Neural progenitor cell (in vitro differentiated cells): ENCODE data around the gene EVC.

ENCODE experiments used
- EZH2phosphoT487 ChIP-seq: fragments of 200-600 bp; sonication (generic); IDR thresholded peaks from 2 replicates; pipeline ENCODE4 v1.6.1; 2017; ENCODE audit warnings: antibody characterized with exemption
- TF ChIP-seq, protein P1 (sequence below): fragments of 200-600 bp; sonication (generic); IDR thresholded peaks from 2 replicates; pipeline ENCODE4 v1.5.1; 2017; ENCODE audit warnings: antibody characterized with exemption, mild to moderate bottlenecking

DNA sequence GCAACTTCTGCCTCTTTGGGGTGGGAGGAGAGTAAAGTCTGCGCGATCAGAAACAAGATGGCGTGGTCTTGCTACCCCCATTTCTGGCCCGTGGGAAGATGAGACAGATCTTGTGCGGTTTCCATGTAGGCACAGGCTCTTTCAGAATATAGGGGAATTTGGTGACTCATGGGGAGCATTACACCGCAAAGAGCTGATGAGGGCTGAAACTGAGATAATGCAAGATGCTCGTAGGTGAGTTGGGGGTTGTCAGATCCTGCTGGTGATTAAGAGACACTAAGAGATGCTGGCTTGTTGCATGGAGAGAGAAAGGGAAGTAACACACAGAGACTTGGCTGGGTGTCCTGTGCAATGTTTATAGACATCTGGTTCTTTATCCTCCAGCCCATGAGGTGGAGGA, 1.5 kb downstream of the EVC start:
- TF ChIP-seq, protein P1, sequence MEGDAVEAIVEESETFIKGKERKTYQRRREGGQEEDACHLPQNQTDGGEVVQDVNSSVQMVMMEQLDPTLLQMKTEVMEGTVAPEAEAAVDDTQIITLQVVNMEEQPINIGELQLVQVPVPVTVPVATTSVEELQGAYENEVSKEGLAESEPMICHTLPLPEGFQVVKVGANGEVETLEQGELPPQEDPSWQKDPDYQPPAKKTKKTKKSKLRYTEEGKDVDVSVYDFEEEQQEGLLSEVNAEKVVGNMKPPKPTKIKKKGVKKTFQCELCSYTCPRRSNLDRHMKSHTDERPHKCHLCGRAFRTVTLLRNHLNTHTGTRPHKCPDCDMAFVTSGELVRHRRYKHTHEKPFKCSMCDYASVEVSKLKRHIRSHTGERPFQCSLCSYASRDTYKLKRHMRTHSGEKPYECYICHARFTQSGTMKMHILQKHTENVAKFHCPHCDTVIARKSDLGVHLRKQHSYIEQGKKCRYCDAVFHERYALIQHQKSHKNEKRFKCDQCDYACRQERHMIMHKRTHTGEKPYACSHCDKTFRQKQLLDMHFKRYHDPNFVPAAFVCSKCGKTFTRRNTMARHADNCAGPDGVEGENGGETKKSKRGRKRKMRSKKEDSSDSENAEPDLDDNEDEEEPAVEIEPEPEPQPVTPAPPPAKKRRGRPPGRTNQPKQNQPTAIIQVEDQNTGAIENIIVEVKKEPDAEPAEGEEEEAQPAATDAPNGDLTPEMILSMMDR, result no peak
- TF ChIP-seq EZH2phosphoT487, result no peak
